GM12865 (cell line): ENCODE results near the gene B9D2.

Experiments used
- DNase-seq: peaks from one replicate; pipeline ENCODE4 v3.0.0; 2010; ENCODE audit warnings: low read depth
- H3K4me3 ChIP-seq: 2 replicates; pipeline ENCODE4 v1.5.1; 2011; ENCODE audit warnings: mild to moderate bottlenecking, low read depth, low read length, control low read depth
- CTCF ChIP-seq: IDR thresholded peaks from 2 replicates; pipeline ENCODE4 v1.5.1; 2011; ENCODE audit warnings: low read length, control low read depth, low read depth, inconsistent platforms; ENCODE audit not compliant: insufficient read depth; ENCODE audit errors: missing control alignments

Gene B9D2

GRCh38 chr19:41363371-41363752 is 587 bp downstream of the B9D2 start:
- peak; percentile 43 for DNase-seq
- peak overlapping the region; percentile 71 for H3K4me3 ChIP-seq
- no peak for TF ChIP-seq CTCF

GRCh38 chr19:41362143-41362847 is 1.7 kb downstream of the B9D2 start:
- H3K4me3 ChIP-seq = no peak overlapping the region
- no peak for TF ChIP-seq CTCF
- no peak for DNase-seq

- H3K4me3 ChIP-seq = no peak overlapping the region
- no peak for TF ChIP-seq CTCF
- DNase-seq = no peak
Observed at GRCh38 chr19:41359741-41360140, 4.2 kb downstream of the B9D2 start.

- no peak for TF ChIP-seq CTCF
- H3K4me3 ChIP-seq = no peak overlapping the region
- DNase-seq = no peak
Observed at GRCh38 chr19:41357746-41358145, 6.2 kb downstream of the B9D2 start.

- TF ChIP-seq CTCF = no peak
- DNase-seq = no peak
- no peak overlapping the region for H3K4me3 ChIP-seq
Observed at GRCh38 chr19:41356984-41357739, 6.8 kb downstream of the B9D2 start.

- no peak for TF ChIP-seq CTCF
- no peak for DNase-seq
- no peak overlapping the region for H3K4me3 ChIP-seq
Observed at GRCh38 chr19:41355802-41356201, 8.1 kb downstream of the B9D2 start.
